GM12878 (cell line): ENCODE data around the gene TOM1L1. TPM values are rescaled to one million over a fixed set of nuclear protein-coding genes. Genes with fewer than 3 reads are reported as not detected.

ENCODE experiments used
- ATAC-seq: fragments of 200-7000 bp; cut with Tn5 transposase; 3 replicates; pipeline ENCODE4 v1.9.1; 2020; ENCODE audit warnings: mild to moderate bottlenecking, moderate library complexity
- BruUV-seq: library from RNA; stranded (reverse); fragments of 400-500 nt; replicated peaks from 2 replicates; lab custom pipeline; 2021; lab: Mats Ljungman, UMichigan
- CTCF ChIA-PET: fragments of 300-600 bp; sonication (Branson Sonifier 250); formaldehyde crosslinking; extraction: SDS; loops from one replicate; lab custom pipeline; 2021; ENCODE audit warnings: inconsistent platforms; lab: Yijun Ruan, JAX
- POLR2A ChIA-PET: fragments of 350-600 bp; formaldehyde crosslinking; extraction: SDS; loops from one replicate; lab custom pipeline; 2021; ENCODE audit warnings: inconsistent platforms; lab: Charles Lee
- RAD21 ChIA-PET: fragments of 300-600 bp; sonication (Branson Sonifier 250); formaldehyde crosslinking; loops from one replicate; lab custom pipeline; 2023; ENCODE audit warnings: antibody characterized with exemption; ENCODE audit not compliant: unreplicated experiment; lab: Charles Lee
- SMC1A ChIA-PET: fragments of 300-600 bp; sonication (Branson Sonifier 250); formaldehyde crosslinking; loops from one replicate; lab custom pipeline; 2023; ENCODE audit not compliant: unreplicated experiment, uncharacterized antibody; lab: Charles Lee
- DNase-seq: peaks from one replicate; pipeline ENCODE4 v3.0.0-alpha.2; 2011; ENCODE audit warnings: low read depth, low spot score
- FAIRE-seq: peaks from 3 replicates; lab custom pipeline; 2011; peaks lifted over from hg19 to GRCh38; lab: Jason Lieb, UNC
- H2AFZ ChIP-seq: 2 replicates; pipeline ENCODE4 v1.6.0; 2011; ENCODE audit warnings: low read depth, low read length, control low read depth; ENCODE audit not compliant: control insufficient read depth
- H3K27ac ChIP-seq: 2 replicates; pipeline ENCODE4 v1.5.1; 2011; ENCODE audit warnings: control low read depth; ENCODE audit not compliant: control insufficient read depth, insufficient read depth
- H3K27me3 ChIP-seq, 2 experiments: replicated peaks in 1 of 2; 2 replicates each; pipeline versions ENCODE4 v1.6.0 to v1.6.1; 2011; ENCODE audit warnings: low read length in 1 of 2; ENCODE audit not compliant: control insufficient read depth in 2 of 2, insufficient read depth in 2 of 2
- H3K36me3 ChIP-seq, 2 experiments: 2 replicates each; pipeline ENCODE4 v1.5.1; 2011; ENCODE audit warnings: low read length in 1 of 2; ENCODE audit not compliant: control insufficient read depth in 2 of 2, insufficient read depth in 2 of 2
- H3K4me1 ChIP-seq: 2 replicates; pipeline ENCODE4 v1.6.1; 2011; ENCODE audit warnings: mild to moderate bottlenecking, low read length, moderate library complexity, mixed read lengths; ENCODE audit not compliant: control insufficient read depth, insufficient read depth
- H3K4me2 ChIP-seq: 2 replicates; pipeline ENCODE4 v1.6.0; 2011; ENCODE audit warnings: control low read depth; ENCODE audit not compliant: control insufficient read depth, insufficient read depth
- H3K4me3 ChIP-seq: fragments of 200-600 bp; sonication (generic); 2 replicates; pipeline ENCODE4 v1.5.1; 2016
- H3K79me2 ChIP-seq: 2 replicates; pipeline ENCODE4 v1.6.0; 2011; ENCODE audit warnings: low read length; ENCODE audit not compliant: control insufficient read depth, insufficient read depth
- H3K9ac ChIP-seq: 2 replicates; pipeline ENCODE4 v1.8.0; 2011; ENCODE audit warnings: low read length, control low read depth, mixed read lengths; ENCODE audit not compliant: control insufficient read depth, insufficient read depth
- H3K9me3 ChIP-seq: replicated peaks from 3 replicates; pipeline ENCODE4 v1.5.1; 2011; ENCODE audit warnings: mild to moderate bottlenecking, low read length; ENCODE audit not compliant: control insufficient read depth, insufficient read depth
- H4K20me1 ChIP-seq: 2 replicates; pipeline ENCODE4 v1.6.0; 2011; ENCODE audit not compliant: control insufficient read depth, insufficient read depth
- CHD4 ChIP-seq: fragments of 200-600 bp; sonication (generic); IDR thresholded peaks from 2 replicates; pipeline ENCODE4 v1.6.1; 2016; ENCODE audit warnings: mild to moderate bottlenecking
- CREB1 ChIP-seq: IDR thresholded peaks from 2 replicates; pipeline ENCODE4 v1.6.1; 2012; ENCODE audit warnings: low read depth, mild to moderate bottlenecking, inconsistent platforms
- FOXK2 ChIP-seq: fragments of 450-650 bp; IDR thresholded peaks from 2 replicates; pipeline ENCODE4 v1.6.1; 2017; ENCODE audit warnings: mild to moderate bottlenecking, moderate library complexity
- FOXM1 ChIP-seq: IDR thresholded peaks from 2 replicates; pipeline ENCODE4 v1.6.1; 2012; ENCODE audit warnings: low read depth, mild to moderate bottlenecking, inconsistent platforms, low read length, moderate library complexity
- KAT2A ChIP-seq: conservative IDR thresholded peaks from 2 replicates; pipeline ENCODE4 v1.6.1; 2011; ENCODE audit warnings: low read depth, low read length; ENCODE audit not compliant: control insufficient read depth
- NFXL1 ChIP-seq: fragments of 450-650 bp; IDR thresholded peaks from 2 replicates; pipeline ENCODE4 v1.6.1; 2017; ENCODE audit warnings: antibody characterized with exemption, mild to moderate bottlenecking, borderline replicate concordance
- NRF1 ChIP-seq: conservative IDR thresholded peaks from 2 replicates; pipeline ENCODE4 v1.6.1; 2011; ENCODE audit warnings: mild to moderate bottlenecking, low read depth, low read length, improper control_type of control experiment
- PAX5 ChIP-seq: IDR thresholded peaks from 2 replicates; pipeline ENCODE4 v1.6.1; 2011; ENCODE audit warnings: low read depth, low read length, borderline replicate concordance
- RB1 ChIP-seq: fragments of 450-650 bp; formaldehyde crosslinking; IDR thresholded peaks from 2 replicates; pipeline ENCODE4 v1.6.1; 2017; ENCODE audit warnings: mild to moderate bottlenecking, borderline replicate concordance
- SIN3A ChIP-seq: IDR thresholded peaks from 2 replicates; pipeline ENCODE4 v1.6.1; 2012; ENCODE audit warnings: low read depth, low read length, improper control_type of control experiment
- TAF1 ChIP-seq: IDR thresholded peaks from 2 replicates; pipeline ENCODE4 v1.6.1; 2011; ENCODE audit warnings: mild to moderate bottlenecking, low read depth, low read length, borderline replicate concordance
- TARDBP ChIP-seq: IDR thresholded peaks from 2 replicates; pipeline ENCODE4 v1.6.1; 2016; ENCODE audit warnings: borderline replicate concordance
- WGBS: methylation state at CpG from one replicate; pipeline ENCODE4 v1.1.6; 2016; ENCODE audit warnings: low lambda C conversion rate; ENCODE audit not compliant: insufficient replicate concordance, insufficient coverage; ENCODE audit errors: missing lambda C conversion rate; 5-methylcytosine and 5-hydroxymethylcytosine counted together
- in situ Hi-C: fragments of 300-500 bp; cut with MboI; formaldehyde crosslinking; loops from 9 replicates; pipeline ENCODE4 v1.14.3; 2018; ENCODE audit warnings: mixed read lengths
- intact Hi-C: fragments of 100-400 bp; cut with micrococcal nuclease; formaldehyde crosslinking; loops from one replicate; pipeline ENCODE4 v1.14.2; 2022; ENCODE audit not compliant: unreplicated experiment
- polyA plus RNA-seq, 11 experiments: library from polyadenylated mRNA; depleted of rRNA in 4 of 11; unstranded in 6 of 11; stranded (reverse) in 5 of 11; fragments of >200 nt; fragmentation: Nextera tagmentation in 4 of 11; fragmentation: Illumina TruSeq in 1 of 11; extraction: Ambion mirVana in 4 of 11; extraction: Trizol in 1 of 11; gene quantifications; 1 replicate in 1 of 11; 2 replicates in 10 of 11; pipeline versions ENCODE4 v1.2.1 to v1.2.3, GENCODE V29; 2011 to 2016; ENCODE audit warnings: inconsistent platforms in 2 of 11, missing spikeins in 2 of 11, low read depth in 1 of 11
- total RNA-seq, 4 experiments: library from RNA; depleted of rRNA in 3 of 4; stranded (reverse); fragments of >200 nt in 3 of 4; fragmentation: Illumina TruSeq in 1 of 4; extraction: Trizol in 1 of 4; gene quantifications; 2 replicates each; pipeline versions ENCODE4 v1.2.1 to v1.2.3, GENCODE V29; 2013 to 2021
- TF ChIP-seq, protein P1 (sequence below): IDR thresholded peaks from 2 replicates; pipeline ENCODE4 v1.6.1; 2011; ENCODE audit warnings: borderline replicate concordance, low read depth, mild to moderate bottlenecking, moderate library complexity, low read length; ENCODE audit not compliant: insufficient read depth, poor library complexity, severe bottlenecking

The TOM1L1 gene
- total and polyA plus RNA-seq, 10 of the 15 experiments (the other 5 are each of a cell fraction or from before 2014, with no cell fraction given): 1.9 to 8.8 (median 2.5) TPM

- FAIRE-seq (no peak), DNase-seq (no peak), ATAC-seq (no peak)
- H3K36me3 ChIP-seq: 0 out of 4 replicates have a peak, but pooled peaks cover 0 to 4% of the 10 kb centered on the region in 2 experiments
- RAD21 ChIA-PET: interaction anchor here (0.6 to 3.7 kb wide), 9 partner anchors 9 to 523 kb away, joined by 3 to 19 read pairs (median 5); no protein-coding TSS in a partner anchor
- SMC1A ChIA-PET: interaction anchor here (0.7 to 6.3 kb wide), 13 partner anchors 9 to 862 kb away, joined by 3 to 34 read pairs (median 7); partner anchors contain the start of genes COX11 and STXBP4
- no peaks in the 10 kb centered on the region for H3K79me2 ChIP-seq
- BruUV-seq: no TSS peak
- CTCF ChIA-PET: interaction anchor here (0.7 to 6.7 kb wide), 13 partner anchors 9 to 523 kb away, joined by 3 to 95 read pairs (median 26); no protein-coding TSS in a partner anchor
- no peak overlapping the region for H3K4me3 ChIP-seq
- no peak for TF ChIP-seq CREB1
- no peak for TF ChIP-seq TARDBP
- no peak for TF ChIP-seq PAX5
- no peak for TF ChIP-seq NRF1
- TF ChIP-seq, protein P1, sequence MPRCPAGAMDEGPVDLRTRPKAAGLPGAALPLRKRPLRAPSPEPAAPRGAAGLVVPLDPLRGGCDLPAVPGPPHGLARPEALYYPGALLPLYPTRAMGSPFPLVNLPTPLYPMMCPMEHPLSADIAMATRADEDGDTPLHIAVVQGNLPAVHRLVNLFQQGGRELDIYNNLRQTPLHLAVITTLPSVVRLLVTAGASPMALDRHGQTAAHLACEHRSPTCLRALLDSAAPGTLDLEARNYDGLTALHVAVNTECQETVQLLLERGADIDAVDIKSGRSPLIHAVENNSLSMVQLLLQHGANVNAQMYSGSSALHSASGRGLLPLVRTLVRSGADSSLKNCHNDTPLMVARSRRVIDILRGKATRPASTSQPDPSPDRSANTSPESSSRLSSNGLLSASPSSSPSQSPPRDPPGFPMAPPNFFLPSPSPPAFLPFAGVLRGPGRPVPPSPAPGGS: no peak
- no peak for TF ChIP-seq FOXM1
- no peak for TF ChIP-seq KAT2A
- TF ChIP-seq NFXL1: no peak
- no peak for TF ChIP-seq SIN3A
- no peak for TF ChIP-seq FOXK2
- TF ChIP-seq RB1: no peak
- no peak for TF ChIP-seq CHD4
- no peak for TF ChIP-seq TAF1
- no peak overlapping the region for H3K9ac ChIP-seq
- in situ Hi-C loops (loop anchor here (5.0 to 10.0 kb wide), 3 partner anchors 301 to 523 kb away; partner anchors contain the start of gene SMIM36), intact Hi-C loops (no loop called here)
- no peaks in the 10 kb centered on the region for H3K4me1 ChIP-seq
- no peaks in the 10 kb centered on the region for H4K20me1 ChIP-seq
- no peak overlapping the region for H3K27ac ChIP-seq
- 100% methylated on average over 1 of the region's 1 CpG for whole genome bisulfite sequencing
- no peak overlapping the region for H2AFZ ChIP-seq
- H3K9me3 ChIP-seq: no peaks in the 10 kb centered on the region
- POLR2A ChIA-PET: no interaction called here
- no peak overlapping the region for H3K4me2 ChIP-seq
- H3K27me3 ChIP-seq: no peaks in the 10 kb centered on the region
Measured at GRCh38 chr17:54991567-54991966, 90.9 kb downstream of the TOM1L1 start.
